Panc1 (cell line): Measurements from ENCODE around the gene IPMK.

Source experiments
- POLR2AphosphoS5 ChIP-seq: IDR thresholded peaks from 2 replicates; pipeline ENCODE4 v1.6.1; 2012; ENCODE audit warnings: mild to moderate bottlenecking, low read depth, low read length, moderate library complexity
- SIN3A ChIP-seq: IDR thresholded peaks from 2 replicates; pipeline ENCODE4 v1.6.1; 2012; ENCODE audit warnings: low read depth, mild to moderate bottlenecking, low read length, moderate library complexity, borderline replicate concordance; ENCODE audit not compliant: insufficient read depth
- TF ChIP-seq, protein P1 (sequence below): fragments of 450-650 bp; IDR thresholded peaks from 2 replicates; pipeline ENCODE4 v1.5.1; 2017; ENCODE audit warnings: mild to moderate bottlenecking
- TF ChIP-seq, protein P2 (sequence below), 2 experiments: IDR thresholded peaks; 2 replicates each; pipeline ENCODE4 v1.6.1; 2011 to 2012; ENCODE audit warnings: low read depth in 2 of 2, control low read depth in 1 of 2, low read length in 1 of 2, mild to moderate bottlenecking in 1 of 2, moderate library complexity in 1 of 2; ENCODE audit not compliant: insufficient read depth in 1 of 2

DNA sequence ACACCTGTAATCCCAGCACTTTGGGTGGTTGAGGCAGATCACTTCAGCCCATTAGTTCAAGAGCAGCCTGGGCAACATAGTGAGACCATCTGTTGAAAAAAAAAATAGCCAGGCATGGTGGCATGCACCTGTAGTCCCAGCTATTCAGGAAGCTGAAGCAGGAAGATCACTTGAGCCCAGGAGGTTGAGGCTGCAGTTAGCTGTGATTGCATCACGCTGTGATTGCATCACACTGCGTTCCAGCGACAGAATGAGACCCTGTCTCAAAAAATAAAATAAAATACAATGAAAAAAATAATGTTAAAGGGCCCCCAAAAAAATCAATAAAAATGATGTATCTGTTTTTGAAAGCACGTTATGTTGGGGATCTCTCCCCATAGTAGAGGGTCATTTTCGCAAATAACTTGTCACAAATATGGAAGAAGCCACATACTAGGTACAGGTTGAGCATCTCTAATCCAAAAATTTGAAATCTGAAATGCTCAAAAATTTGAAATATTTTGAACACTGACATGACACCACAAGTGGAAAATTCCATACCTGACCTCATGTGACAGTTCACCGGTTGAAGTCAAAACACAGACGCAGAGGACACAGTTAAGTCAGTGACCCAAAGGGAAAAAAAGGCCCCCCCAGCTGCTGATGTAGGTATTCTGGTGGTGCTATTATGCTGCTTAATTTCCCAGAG is 10.7 kb upstream of the IPMK start:
- TF ChIP-seq, protein P1, sequence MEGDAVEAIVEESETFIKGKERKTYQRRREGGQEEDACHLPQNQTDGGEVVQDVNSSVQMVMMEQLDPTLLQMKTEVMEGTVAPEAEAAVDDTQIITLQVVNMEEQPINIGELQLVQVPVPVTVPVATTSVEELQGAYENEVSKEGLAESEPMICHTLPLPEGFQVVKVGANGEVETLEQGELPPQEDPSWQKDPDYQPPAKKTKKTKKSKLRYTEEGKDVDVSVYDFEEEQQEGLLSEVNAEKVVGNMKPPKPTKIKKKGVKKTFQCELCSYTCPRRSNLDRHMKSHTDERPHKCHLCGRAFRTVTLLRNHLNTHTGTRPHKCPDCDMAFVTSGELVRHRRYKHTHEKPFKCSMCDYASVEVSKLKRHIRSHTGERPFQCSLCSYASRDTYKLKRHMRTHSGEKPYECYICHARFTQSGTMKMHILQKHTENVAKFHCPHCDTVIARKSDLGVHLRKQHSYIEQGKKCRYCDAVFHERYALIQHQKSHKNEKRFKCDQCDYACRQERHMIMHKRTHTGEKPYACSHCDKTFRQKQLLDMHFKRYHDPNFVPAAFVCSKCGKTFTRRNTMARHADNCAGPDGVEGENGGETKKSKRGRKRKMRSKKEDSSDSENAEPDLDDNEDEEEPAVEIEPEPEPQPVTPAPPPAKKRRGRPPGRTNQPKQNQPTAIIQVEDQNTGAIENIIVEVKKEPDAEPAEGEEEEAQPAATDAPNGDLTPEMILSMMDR: no peak
- no peak for TF ChIP-seq POLR2AphosphoS5
- TF ChIP-seq, protein P2, sequence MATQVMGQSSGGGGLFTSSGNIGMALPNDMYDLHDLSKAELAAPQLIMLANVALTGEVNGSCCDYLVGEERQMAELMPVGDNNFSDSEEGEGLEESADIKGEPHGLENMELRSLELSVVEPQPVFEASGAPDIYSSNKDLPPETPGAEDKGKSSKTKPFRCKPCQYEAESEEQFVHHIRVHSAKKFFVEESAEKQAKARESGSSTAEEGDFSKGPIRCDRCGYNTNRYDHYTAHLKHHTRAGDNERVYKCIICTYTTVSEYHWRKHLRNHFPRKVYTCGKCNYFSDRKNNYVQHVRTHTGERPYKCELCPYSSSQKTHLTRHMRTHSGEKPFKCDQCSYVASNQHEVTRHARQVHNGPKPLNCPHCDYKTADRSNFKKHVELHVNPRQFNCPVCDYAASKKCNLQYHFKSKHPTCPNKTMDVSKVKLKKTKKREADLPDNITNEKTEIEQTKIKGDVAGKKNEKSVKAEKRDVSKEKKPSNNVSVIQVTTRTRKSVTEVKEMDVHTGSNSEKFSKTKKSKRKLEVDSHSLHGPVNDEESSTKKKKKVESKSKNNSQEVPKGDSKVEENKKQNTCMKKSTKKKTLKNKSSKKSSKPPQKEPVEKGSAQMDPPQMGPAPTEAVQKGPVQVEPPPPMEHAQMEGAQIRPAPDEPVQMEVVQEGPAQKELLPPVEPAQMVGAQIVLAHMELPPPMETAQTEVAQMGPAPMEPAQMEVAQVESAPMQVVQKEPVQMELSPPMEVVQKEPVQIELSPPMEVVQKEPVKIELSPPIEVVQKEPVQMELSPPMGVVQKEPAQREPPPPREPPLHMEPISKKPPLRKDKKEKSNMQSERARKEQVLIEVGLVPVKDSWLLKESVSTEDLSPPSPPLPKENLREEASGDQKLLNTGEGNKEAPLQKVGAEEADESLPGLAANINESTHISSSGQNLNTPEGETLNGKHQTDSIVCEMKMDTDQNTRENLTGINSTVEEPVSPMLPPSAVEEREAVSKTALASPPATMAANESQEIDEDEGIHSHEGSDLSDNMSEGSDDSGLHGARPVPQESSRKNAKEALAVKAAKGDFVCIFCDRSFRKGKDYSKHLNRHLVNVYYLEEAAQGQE (IDR thresholded peaks at IDR 0.05; ENCODE audit: insufficient read depth in 1 of 2, low read depth in 2 of 2, low read length in 1 of 2): no peak
- TF ChIP-seq SIN3A: no peak
